ENCODE results near the gene ZC3H7B. TPM values are rescaled to one million over a fixed set of nuclear protein-coding genes. Genes with fewer than 3 reads are reported as not detected.
"Not testable (repeated sequence)": the region's sequence is repeated elsewhere in the genome, so short reads cannot be mapped to it uniquely, and the experiment has no call there.

Gene ZC3H7B
- polyA plus RNA-seq, 3 donors, result 20.0 to 42.5 (median 34.9) TPM

GRCh38 chr22:41285441-41285819 is 15.9 kb upstream of the ZC3H7B start:
- H3K27ac ChIP-seq (ENCODE audit: low read depth, low read length), result no peak overlapping the region
- WGBS, 3 donors, result 0 to 1% (median 1%) methylated on average over 30 of the region's 30 CpGs

GRCh38 chr22:41285820-41286638 is 15.3 kb upstream of the ZC3H7B start, which contains the start of gene RANGAP1:
Gene RANGAP1 (minus strand): TSS chr22:41286187. CDS start chr22:41281044, 5,143 bp downstream.
- 0 to 1% (median 0%) methylated on average over 75 to 77 of the region's 77 CpGs for WGBS, 3 donors
- H3K27ac ChIP-seq (ENCODE audit: low read depth, low read length), result no peak within 1 kb of the TSS

GRCh38 chr22:41286639-41287091 is 14.7 kb upstream of the ZC3H7B start:
- H3K27ac ChIP-seq (ENCODE audit: low read depth, low read length), result no peak overlapping the region
- 1% methylated on average over 15 of the region's 15 CpGs for WGBS, 3 donors

- H3K27ac ChIP-seq (ENCODE audit: low read depth, low read length), result no peak overlapping the region
- 44 to 49% (median 48%) methylated on average over 9 of the region's 9 CpGs for WGBS, 3 donors
These were observed 12.9 kb upstream of the ZC3H7B start for GRCh38 chr22:41288245-41288946.

GRCh38 chr22:41289671-41290070 is 11.7 kb upstream of the ZC3H7B start:
- no peak overlapping the region for H3K27ac ChIP-seq (ENCODE audit: low read depth, low read length)
- 85 to 94% (median 94%) methylated on average over 1 of the region's 1 CpG for WGBS, 3 donors

- WGBS, 3 donors, result 69 to 78% (median 72%) methylated on average over 8 of the region's 8 CpGs
- H3K27ac ChIP-seq (ENCODE audit: low read depth, low read length), result no peak overlapping the region
These were observed 10.8 kb upstream of the ZC3H7B start for GRCh38 chr22:41290262-41291221.

- H3K27ac ChIP-seq (ENCODE audit: low read depth, low read length), result not testable (repeated sequence)
- WGBS, 3 donors, result 88 to 95% methylated on average over 13 to 16 of the region's 28 CpGs; no CpG with 5 or more reads in 1 of the 3 donors
These were observed 6.5 kb upstream of the ZC3H7B start for GRCh38 chr22:41294816-41295215.

GRCh38 chr22:41296826-41297667 is 4.3 kb upstream of the ZC3H7B start:
- 82 to 95% (median 95%) methylated on average over 9 of the region's 9 CpGs for WGBS, 3 donors
- H3K27ac ChIP-seq (ENCODE audit: low read depth, low read length), result no peak overlapping the region

GRCh38 chr22:41300661-41301060 is 664 bp upstream of the ZC3H7B start:
- 37 to 60% (median 49%) methylated on average over 7 of the region's 7 CpGs for WGBS, 3 donors
- no peak overlapping the region for H3K27ac ChIP-seq (ENCODE audit: low read depth, low read length)

- WGBS, 3 donors, result 0 to 1% (median 1%) methylated on average over 42 to 60 of the region's 60 CpGs
- peak overlapping the region; percentile 62 for H3K27ac ChIP-seq (ENCODE audit: low read depth, low read length)
These were observed 869 bp downstream of the ZC3H7B start for GRCh38 chr22:41302021-41302767.

GRCh38 chr22:41302811-41303210 is 1.5 kb downstream of the ZC3H7B start:
- WGBS, 3 donors, result 6 to 7% (median 6%) methylated on average over 5 of the region's 5 CpGs
- peak overlapping the region; percentile 62 for H3K27ac ChIP-seq (ENCODE audit: low read depth, low read length)

- WGBS, 3 donors, result 82 to 88% (median 87%) methylated on average over 4 of the region's 4 CpGs
- no peak overlapping the region for H3K27ac ChIP-seq (ENCODE audit: low read depth, low read length)
These were observed 4.3 kb downstream of the ZC3H7B start for GRCh38 chr22:41305646-41306045.

GRCh38 chr22:41308054-41308453 is 6.7 kb downstream of the ZC3H7B start:
- no peak overlapping the region for H3K27ac ChIP-seq (ENCODE audit: low read depth, low read length)
- 54 to 79% (median 60%) methylated on average over 3 of the region's 3 CpGs for WGBS, 3 donors

- WGBS, 3 donors, result 40 to 56% (median 47%) methylated on average over 7 of the region's 7 CpGs
- no peak overlapping the region for H3K27ac ChIP-seq (ENCODE audit: low read depth, low read length)
These were observed 7.2 kb downstream of the ZC3H7B start for GRCh38 chr22:41308544-41308947.

GRCh38 chr22:41310336-41310735 is 9.0 kb downstream of the ZC3H7B start:
- WGBS, 3 donors, result 73 to 94% (median 83%) methylated on average over 1 of the region's 1 CpG
- H3K27ac ChIP-seq (ENCODE audit: low read depth, low read length), result no peak overlapping the region

- no peak overlapping the region for H3K27ac ChIP-seq (ENCODE audit: low read depth, low read length)
- 87 to 92% (median 92%) methylated on average over 5 of the region's 5 CpGs for WGBS, 3 donors
These were observed 10.2 kb downstream of the ZC3H7B start for GRCh38 chr22:41311487-41311886.

GRCh38 chr22:41314821-41315220 is 13.5 kb downstream of the ZC3H7B start:
- 96 to 97% (median 97%) methylated on average over 8 of the region's 8 CpGs for whole genome bisulfite sequencing, 3 donors
- H3K27ac ChIP-seq (ENCODE audit: low read depth, low read length), result no peak overlapping the region

Data from adipose tissue (tissue), 3 donors.